Neural cell (in vitro differentiated cells): ENCODE results near the gene MRPL4.

ENCODE experiments used
- EP300 ChIP-seq: fragments of 450-650 bp; conservative IDR thresholded peaks from 2 replicates; pipeline ENCODE4 v1.6.1; 2014; ENCODE audit warnings: antibody characterized with exemption, mild to moderate bottlenecking, moderate library complexity; ENCODE audit not compliant: poor library complexity, severe bottlenecking
- EZH2 ChIP-seq: fragments of 200-600, 300-800 bp; shearing (Covaris generic), sonication (generic); IDR thresholded peaks from 2 replicates; pipeline ENCODE4 v1.6.1; 2014; ENCODE audit warnings: antibody characterized with exemption, low read length, borderline replicate concordance, mild to moderate bottlenecking; ENCODE audit not compliant: insufficient read depth, poor library complexity, severe bottlenecking
- MXI1 ChIP-seq: fragments of 450-650 bp; conservative IDR thresholded peaks from 2 replicates; pipeline ENCODE4 v1.6.1; 2014; ENCODE audit warnings: antibody characterized with exemption, mild to moderate bottlenecking; ENCODE audit not compliant: poor library complexity, severe bottlenecking
- POLR2AphosphoS5 ChIP-seq: IDR thresholded peaks from 2 replicates; pipeline ENCODE4 v1.6.1; 2012
- TAF1 ChIP-seq: IDR thresholded peaks from 2 replicates; pipeline ENCODE4 v1.6.1; 2012; ENCODE audit warnings: low read depth
- TF ChIP-seq, protein P1 (sequence below): fragments of 450-650 bp; IDR thresholded peaks from 2 replicates; pipeline ENCODE4 v1.5.1; 2014; ENCODE audit warnings: antibody characterized with exemption, mild to moderate bottlenecking, moderate library complexity; ENCODE audit not compliant: poor library complexity, severe bottlenecking
- TF ChIP-seq, protein P2 (sequence below): IDR thresholded peaks from 2 replicates; pipeline ENCODE4 v1.6.1; 2012; ENCODE audit warnings: borderline replicate concordance

DNA sequence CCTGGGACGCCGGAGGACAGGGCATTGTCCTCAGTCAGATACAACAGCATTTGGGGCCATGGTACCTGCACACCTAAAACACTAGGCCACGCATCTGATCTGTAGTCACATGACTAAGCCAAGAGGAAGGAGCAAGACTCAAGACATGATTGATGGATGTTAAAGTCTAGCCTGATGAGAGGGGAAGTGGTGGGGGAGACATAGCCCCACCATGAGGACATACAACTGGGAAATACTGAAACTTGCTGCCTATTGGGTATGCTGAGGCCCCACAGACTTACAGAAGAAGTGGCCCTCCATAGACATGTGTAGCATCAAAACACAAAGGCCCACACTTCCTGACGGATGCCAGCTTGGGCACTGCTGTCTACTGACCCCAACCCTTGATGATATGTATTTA, 33.4 kb downstream of the MRPL4 start:
- no peak for TF ChIP-seq EP300
- TF ChIP-seq, protein P1, sequence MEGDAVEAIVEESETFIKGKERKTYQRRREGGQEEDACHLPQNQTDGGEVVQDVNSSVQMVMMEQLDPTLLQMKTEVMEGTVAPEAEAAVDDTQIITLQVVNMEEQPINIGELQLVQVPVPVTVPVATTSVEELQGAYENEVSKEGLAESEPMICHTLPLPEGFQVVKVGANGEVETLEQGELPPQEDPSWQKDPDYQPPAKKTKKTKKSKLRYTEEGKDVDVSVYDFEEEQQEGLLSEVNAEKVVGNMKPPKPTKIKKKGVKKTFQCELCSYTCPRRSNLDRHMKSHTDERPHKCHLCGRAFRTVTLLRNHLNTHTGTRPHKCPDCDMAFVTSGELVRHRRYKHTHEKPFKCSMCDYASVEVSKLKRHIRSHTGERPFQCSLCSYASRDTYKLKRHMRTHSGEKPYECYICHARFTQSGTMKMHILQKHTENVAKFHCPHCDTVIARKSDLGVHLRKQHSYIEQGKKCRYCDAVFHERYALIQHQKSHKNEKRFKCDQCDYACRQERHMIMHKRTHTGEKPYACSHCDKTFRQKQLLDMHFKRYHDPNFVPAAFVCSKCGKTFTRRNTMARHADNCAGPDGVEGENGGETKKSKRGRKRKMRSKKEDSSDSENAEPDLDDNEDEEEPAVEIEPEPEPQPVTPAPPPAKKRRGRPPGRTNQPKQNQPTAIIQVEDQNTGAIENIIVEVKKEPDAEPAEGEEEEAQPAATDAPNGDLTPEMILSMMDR, result no peak
- TF ChIP-seq EZH2, result no peak
- TF ChIP-seq MXI1, result no peak
- TF ChIP-seq, protein P2, sequence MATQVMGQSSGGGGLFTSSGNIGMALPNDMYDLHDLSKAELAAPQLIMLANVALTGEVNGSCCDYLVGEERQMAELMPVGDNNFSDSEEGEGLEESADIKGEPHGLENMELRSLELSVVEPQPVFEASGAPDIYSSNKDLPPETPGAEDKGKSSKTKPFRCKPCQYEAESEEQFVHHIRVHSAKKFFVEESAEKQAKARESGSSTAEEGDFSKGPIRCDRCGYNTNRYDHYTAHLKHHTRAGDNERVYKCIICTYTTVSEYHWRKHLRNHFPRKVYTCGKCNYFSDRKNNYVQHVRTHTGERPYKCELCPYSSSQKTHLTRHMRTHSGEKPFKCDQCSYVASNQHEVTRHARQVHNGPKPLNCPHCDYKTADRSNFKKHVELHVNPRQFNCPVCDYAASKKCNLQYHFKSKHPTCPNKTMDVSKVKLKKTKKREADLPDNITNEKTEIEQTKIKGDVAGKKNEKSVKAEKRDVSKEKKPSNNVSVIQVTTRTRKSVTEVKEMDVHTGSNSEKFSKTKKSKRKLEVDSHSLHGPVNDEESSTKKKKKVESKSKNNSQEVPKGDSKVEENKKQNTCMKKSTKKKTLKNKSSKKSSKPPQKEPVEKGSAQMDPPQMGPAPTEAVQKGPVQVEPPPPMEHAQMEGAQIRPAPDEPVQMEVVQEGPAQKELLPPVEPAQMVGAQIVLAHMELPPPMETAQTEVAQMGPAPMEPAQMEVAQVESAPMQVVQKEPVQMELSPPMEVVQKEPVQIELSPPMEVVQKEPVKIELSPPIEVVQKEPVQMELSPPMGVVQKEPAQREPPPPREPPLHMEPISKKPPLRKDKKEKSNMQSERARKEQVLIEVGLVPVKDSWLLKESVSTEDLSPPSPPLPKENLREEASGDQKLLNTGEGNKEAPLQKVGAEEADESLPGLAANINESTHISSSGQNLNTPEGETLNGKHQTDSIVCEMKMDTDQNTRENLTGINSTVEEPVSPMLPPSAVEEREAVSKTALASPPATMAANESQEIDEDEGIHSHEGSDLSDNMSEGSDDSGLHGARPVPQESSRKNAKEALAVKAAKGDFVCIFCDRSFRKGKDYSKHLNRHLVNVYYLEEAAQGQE, result no peak
- TF ChIP-seq POLR2AphosphoS5, result no peak
- no peak for TF ChIP-seq TAF1
